NCI-H2196 (cell line): ENCODE measurements around the gene PANK4.
A peak's percentile ranks its signal among the peaks of the same experiment; 100 is the strongest.
"Not testable (repeated sequence)": the region's sequence is repeated elsewhere in the genome, so short reads cannot be mapped to it uniquely, and the experiment has no call there.

Experiments used
- DNase-seq: peaks from one replicate; lab custom pipeline; 2025; ENCODE audit not compliant: unreplicated experiment; lab: John Stamatoyannopoulos, UW

PANK4 gene

DNA sequence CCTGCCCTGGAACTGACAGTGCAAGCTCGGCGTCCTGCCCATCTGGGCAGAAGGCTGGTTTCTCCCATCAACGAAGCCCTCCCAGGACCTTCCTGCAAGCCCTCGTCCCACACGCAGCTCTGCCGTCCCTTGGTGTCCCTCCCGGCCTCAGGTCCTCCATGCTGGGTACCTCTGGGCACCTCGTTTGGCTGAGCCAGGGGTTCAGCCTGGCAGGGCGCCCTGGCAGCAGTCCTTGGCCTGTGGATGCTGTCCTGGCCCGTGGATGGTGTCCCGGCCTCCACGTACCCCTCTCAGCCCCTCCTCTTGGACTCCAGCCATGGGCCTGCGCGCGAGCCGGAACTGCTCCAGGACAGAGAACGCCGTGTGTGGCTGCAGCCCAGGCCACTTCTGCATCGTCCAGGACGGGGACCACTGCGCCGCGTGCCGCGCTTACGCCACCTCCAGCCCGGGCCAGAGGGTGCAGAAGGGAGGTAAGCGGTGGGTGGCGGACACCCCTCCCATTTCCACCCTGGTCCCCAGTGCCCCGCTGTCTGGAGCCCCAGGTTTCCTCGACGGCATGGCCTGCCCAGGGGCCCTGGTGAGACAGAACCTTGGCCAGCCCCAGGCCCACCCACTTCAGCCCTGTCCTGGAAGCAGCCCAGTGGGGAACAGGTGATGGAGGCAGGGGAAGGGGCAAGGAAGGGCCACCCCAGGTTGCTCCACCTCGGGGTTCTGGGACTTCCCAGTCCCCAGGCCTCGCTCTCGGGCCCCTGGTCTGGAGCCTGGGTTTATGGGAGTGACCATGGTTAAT lies 33.3 kb upstream of the PANK4 start:
- no peak for DNase-seq

DNA sequence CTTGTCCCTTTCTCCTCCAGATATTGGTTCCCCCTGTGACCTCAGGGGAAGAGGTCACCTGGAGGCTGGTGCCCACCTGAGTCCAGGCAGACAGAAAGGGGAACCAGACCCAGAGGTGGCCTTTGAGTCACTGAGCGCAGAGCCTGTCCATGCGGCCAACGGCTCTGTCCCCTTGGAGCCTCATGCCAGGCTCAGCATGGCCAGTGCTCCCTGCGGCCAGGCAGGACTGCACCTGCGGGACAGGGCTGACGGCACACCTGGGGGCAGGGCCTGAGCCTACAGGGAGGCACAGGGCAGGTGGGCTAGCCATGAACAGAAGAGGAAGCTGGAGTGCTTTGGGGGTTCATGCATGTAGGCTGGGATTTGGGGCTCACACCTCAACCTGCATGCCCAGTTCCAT lies 32.5 kb upstream of the PANK4 start:
- DNase-seq: no peak

DNA sequence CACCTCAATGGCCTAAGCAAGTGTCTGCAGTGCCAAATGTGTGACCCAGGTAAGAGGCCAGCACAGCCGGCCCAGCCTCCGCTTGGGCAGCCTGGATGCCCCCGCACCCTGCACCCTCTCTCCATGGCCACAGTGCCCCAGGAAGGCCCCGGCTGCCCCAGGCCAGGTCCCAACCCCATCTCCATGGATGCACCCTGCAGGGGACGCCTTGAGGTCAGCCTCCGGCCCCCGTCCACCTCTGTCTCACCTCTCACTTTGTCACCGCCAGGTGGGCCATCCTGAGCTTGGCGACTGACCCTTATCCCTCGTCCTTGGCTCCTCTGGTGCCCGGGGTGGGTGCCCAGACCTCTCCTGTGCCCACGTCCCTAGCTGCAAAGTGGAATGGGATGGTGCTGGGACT lies 32.0 kb upstream of the PANK4 start:
- no peak for DNase-seq

DNA sequence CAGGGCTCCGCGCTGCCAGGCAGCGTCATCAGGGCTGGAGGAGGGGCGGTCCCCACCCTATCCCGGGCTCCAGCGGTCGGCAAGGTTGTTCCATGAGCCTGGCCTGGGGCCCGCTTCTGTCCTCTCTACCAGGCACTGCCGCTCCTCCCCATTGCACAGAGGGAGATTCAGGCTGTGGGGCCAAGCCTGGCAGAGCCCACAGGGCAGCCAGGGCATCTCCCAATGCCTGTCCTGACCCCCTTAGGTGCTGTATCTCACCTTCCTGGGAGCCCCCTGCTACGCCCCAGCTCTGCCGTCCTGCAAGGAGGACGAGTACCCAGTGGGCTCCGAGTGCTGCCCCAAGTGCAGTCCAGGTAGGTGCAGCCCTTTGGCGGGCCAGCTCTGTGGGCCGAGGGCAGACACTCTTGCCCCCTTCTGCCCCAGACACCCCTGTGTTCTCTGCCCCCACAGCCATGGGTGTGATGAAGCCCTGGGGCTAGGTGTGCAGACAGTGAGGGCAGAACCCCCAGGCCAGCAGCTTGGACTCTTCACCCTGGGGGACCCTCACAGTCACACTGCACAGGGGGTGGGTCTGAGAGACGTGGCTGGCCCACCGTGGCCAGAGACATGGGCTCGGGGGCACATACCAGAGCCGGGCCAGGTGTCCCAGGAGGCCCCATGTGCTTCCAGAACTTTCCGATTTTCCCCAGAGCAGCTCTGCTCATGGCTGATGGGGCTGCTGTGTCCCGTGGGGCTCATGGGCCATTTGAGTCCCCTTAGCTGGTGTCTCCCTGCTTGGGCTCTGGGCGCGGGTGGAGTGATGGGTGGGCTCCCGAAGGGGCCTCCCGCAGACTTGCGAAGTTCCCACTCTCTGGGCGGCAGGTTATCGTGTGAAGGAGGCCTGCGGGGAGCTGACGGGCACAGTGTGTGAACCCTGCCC lies 31.3 kb upstream of the PANK4 start:
- DNase-seq: no peak

DNA sequence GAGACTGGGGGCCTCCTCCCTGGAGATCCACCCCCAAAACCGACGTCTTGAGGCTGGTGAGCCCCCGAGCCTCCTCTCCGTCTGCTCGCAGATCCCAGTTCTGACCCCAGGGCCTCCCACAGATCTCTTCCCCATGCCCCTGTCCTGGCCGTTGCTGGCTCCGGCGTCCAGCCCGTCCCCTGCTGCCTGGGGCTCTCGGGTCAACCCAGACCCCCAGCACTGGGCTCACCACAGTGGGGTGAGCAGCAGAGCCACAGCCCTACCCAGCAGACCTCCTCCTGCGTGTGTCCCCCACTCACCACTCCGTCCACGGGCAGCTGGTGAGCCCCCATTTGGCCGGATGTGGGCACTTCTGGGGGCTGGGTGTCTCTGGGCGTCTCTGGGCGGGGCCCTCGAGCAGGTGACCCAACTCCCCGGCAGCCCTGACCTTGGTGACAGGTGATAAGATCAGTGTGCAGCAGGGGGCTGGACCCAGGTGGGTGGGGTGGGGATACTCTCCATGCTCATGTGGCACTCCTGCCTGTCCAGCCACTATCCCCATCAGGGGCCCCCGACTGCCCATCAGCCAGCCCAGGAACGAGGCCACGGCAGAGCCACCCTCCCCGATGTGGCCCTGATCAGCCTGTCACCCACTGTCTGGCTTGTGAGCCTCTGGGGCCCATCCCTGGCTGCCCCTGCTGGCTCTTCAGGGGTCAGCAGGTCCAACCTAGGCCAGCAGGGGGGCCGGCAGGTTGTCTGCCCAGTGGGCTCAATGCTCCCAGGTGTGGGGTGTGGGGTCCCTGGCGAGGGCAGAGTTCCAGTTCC lies 30.5 kb upstream of the PANK4 start:
- no peak for DNase-seq

DNA sequence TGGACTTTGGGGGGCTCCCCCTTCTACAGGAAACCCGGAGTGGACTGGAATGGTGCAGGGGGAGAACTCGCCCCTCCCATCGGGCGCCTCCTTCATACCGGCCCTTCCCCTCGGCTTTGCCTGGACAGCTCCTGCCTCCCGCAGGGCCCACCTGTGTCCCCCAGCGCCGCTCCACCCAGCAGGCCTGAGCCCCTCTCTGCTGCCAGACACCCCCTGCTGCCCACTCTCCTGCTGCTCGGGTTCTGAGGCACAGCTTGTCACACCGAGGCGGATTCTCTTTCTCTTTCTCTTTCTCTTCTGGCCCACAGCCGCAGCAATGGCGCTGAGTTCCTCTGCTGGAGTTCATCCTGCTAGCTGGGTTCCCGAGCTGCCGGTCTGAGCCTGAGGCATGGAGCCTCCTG lies 29.9 kb upstream of the PANK4 start, which contains the start of gene TNFRSF14:
TNFRSF14 (plus strand) TSS at position 95 of the 401 bp plus-strand sequence; CDS start at position 389, 294 bp downstream.
- DNase-seq: peak; percentile 21

DNA sequence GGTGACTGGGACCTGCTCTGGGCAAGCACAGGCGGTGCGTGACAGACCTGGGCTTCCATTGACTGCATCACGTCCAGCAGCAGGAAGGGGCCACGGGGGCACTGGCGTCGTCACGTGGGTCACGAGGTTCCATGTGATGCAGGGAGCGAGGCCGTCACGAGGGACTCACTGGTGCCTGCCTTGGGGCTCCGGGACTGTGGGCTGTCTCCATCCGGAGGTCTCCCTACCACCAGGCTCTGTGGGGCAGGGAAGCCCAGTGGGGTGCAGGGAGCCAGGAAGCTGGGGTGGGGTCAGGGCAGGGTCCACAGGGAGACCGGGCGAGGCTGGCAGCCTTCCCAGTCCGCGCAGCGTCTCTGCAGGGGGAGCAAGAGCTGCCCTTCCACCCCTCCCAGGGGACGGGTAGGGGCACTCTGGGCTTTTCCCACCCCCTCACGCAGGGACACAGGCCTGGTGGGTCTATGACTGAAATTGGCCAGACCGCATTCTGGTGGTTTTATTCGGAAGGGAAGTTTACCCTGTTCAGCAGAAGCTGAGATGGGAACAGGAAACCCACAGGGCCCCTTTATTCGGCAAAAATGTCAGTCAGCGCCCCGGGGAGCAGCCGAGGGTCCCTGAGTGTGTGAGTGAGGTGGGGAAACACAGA lies 29.4 kb upstream of the PANK4 start:
- peak; percentile 39 for DNase-seq

DNA sequence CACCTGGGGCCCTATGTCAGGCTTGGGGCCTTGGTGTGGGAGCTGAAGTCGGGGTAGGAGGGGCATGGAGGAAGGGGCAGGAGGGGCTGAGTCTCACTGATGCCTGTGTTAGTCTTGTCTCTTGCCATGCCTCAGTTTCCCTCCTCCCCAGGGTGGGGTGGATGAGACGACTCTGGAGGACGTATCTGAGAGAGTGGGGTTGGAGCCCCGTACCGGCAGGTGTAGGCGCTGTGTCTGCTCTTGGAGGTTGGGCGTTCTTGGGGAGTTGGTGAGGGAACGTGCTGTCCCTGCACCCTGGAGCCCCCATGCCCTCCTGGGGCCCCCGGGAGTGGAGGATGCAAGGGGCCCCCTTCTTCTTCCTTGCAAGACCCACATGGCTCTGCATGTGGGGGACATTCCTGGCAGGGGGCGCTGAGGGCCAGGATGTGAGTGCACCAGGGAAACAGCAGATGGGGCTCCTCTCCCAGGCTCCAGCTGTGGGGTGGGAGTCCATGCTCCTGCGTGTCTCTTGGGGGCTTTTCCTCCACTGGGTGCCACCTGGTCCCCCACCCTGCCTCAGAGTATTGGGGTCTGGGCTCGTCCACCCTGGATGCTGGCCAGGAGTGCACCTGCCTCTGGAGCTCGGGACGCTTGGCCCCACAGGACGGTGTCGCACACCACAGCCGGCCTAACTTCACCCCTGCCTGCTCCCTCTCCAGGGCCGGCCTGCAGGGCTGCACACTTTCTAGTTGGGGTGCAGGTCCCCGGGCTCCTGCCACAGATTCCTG lies 28.4 kb upstream of the PANK4 start:
- DNase-seq: no peak

DNA sequence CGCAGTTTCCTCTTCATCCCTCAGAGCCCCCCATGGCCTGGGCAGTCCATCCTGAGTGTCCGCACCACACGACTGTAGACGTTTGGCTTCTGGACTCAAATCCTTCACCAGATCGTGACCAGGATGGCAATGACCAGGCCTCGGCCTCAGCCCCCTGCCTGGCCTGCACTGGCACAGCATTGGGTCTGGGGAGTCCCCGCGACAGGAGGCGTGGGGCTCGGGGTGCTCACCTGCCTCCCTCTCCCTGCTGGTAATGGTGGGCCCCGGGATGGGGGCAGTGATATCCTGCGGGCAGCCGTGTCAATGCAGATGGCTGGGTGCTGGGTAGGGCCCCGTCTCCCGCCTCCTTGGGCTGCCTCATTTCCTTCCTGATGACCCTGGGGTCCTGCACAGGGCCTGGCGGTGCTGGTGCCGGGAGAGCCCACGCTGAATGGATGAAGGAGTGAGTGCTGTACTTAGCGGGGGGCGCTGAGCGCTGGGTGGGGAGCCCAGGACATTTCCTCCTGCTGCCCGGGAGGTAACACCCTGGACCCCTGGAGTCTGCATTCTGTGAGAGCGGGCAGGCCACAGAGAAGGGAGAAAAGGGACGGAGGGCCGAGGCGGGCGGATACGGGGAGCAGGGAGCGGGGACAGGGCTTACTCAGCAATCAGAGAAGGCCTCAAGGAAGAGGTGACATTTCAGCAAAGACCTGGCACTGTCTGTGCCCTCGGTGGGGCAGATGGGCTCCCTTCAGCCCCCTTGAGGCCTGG lies 27.6 kb upstream of the PANK4 start:
- DNase-seq: no peak

DNA sequence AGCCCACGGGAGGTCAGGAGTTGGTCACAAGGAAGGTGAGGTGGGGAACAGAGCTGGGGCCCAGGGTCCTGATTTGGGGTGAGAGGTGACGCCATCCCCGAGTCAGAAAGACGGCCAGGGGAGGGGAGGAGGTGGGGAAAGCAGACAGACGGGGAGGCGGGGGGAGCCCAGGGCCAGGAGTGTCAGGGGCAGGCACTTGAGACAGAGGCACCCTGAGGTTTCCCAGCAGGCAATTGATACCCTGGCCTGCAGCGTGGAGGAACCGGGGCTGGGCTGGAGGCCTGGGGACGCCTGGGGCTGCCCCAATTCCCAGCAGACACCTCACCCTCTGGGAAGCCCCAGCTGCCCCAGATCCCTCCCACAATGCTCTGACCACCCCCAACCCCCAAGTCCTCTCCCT lies 26.7 kb upstream of the PANK4 start:
- DNase-seq: not testable (repeated sequence)

DNA sequence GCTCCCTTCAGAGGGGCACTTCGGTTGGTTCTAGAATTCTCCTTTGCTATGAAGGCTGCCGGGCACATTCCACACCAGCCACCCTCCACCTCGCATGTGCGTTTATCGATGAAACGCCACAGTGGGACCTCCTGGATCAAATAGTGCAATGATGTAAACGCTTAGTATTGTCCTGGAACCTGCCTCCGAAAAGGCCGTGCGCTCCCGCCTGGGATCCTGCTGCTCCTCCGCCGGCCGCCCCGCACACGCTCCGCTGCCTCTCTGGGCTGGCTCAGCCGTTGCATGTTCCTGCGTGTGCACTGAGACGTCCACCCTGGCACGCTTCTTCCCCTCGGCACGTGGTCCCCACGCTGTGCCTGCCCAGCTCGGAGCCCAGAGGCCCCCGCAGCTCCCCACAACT lies 25.8 kb upstream of the PANK4 start:
- no peak for DNase-seq

DNA sequence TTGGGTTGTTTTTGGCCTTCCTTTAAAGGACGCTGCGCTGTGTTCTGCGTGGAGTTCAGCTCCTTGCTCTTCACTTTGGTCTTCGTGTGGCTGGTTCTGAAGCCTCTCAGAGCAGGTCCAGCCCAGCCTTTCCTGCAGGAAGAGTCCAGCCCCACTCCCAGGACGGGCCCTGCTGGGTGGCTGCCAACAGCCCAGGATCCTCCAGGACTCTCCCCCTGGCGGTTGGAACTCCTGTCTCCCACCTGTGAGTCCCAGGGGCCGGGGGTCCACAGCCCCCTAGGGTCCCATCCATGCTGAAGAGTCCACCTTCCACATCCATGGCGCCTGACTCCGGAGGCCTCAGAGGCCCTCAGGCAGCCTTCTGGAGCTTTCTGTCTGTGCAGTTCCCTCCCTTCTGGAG lies 25.1 kb upstream of the PANK4 start:
- DNase-seq: not testable (repeated sequence)

DNA sequence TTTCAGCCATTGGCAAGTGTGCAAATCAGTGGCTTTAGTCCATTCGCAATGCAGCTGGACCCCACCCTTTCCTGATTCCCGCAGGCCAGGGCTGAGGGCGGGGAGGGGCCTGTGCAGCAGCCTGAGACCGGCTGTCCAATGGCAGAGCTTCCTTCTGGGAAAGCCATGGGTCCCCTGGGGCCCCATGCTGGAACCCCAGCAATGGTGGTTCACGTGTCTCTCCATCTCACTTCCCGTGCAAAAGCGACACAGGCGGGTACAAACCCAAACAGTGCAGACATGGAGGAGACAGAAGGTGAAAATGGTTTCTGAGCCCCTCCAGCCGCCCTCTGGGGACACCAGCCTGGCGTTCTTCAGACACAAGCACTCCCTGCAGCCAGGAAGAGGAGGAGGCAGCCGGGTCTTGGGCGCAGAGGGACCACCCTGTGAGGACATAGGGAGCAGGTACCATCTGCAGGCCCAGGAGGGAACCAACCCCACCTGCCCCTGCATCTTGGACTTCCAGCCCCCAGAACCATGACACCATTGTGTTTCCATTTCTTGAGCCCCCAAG lies 24.0 kb upstream of the PANK4 start:
- DNase-seq: not testable (repeated sequence)

DNA sequence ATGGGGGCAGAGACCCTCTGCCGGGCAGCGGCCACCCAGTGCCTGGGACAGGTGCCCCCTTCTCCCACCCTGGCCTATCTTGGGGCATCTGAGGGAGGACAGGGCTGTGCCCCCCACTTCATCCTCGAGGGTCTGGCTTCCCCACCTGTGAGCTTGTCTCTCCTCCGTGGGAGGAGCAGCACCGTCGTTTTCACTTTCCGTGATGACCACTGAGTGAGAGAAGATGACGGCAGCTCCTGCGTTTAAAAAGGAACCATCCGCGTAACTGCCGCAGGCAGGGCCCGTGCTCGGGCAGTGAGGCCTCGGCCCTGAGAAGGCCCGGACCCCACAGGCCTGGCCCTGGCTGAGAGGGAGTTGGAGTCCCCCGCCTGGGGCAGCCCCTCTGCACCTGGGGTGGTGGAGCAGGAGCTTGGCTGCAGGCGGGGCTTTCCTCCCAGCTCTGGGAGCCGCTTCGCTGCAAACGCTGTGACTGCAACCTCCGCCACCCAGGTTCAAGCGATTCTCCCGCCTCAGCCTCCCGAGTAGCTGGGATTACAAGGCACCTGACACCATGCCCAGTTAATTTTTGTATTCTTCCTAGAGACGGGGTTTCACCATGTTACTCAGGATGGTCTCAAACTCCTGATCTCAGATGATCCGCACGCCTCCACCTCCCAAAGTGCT lies 23.1 kb upstream of the PANK4 start:
- DNase-seq: not testable (repeated sequence)

DNA sequence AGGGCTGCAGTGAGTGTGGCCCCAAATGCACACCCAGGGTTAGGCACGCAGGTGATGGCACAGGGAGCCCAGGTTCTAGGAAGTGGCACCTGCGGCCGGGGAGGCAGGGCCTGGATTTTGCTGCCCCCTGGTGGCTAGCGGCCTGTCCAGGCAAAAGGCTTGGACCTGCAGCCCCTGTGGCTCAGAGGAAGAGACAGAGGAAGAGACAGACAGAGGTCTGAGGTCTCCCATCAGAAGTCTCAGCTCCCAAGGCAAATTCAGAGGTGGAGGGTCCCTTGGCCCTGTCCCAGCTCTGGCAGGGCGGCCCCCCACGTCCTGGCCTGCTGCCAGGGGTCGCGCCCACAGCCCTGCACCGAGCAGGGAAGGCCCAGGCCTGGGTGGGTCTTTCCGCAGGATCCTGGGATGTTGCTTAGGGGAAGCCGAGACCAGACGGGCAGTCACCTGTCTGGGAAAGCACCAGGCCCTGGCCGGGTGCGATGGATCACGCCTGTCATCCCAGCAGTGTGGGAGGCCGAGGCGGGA lies 21.7 kb upstream of the PANK4 start:
- DNase-seq: peak; percentile 89

DNA sequence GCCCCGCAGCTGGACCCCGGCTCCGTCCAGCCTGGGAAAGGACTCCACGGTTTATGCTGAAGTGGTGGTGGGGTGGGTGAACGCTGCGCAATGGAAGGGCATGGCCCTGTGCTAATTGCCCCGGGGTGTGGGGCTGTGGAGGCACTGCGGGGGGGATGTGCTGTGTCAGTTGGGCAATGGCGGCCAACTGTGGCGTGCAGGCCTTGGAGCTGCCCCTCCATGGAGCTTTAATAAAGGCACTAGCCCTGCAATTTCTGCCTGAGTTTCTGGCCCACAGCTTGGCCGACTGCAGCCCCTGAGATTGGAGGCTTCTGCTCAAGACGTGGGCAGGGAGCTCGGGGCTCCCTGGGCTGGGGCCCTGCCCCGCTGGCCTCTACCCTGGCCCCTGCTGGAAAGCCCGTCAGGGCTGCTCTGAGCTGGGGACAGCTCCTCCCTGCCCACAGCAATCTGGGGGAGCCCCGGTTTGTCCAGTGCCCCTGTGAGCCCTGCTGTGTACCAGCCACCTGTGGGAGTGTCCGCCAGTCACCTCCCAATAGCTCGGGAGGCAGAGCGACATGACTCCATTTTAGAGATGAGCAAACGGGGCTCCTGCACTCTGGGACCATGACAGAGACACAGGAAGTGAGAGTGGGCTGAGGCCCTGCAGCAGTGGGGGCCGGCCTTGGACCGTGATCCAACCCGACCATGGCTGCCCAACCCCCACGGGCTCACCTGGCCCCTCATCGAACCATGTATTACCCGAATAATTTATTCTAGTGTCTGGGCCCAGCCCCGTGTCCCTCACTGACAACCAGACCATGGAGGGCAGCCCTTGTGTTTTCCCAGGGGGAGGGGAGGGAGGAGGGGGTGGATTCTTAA lies 21.0 kb upstream of the PANK4 start:
- DNase-seq: no peak

DNA sequence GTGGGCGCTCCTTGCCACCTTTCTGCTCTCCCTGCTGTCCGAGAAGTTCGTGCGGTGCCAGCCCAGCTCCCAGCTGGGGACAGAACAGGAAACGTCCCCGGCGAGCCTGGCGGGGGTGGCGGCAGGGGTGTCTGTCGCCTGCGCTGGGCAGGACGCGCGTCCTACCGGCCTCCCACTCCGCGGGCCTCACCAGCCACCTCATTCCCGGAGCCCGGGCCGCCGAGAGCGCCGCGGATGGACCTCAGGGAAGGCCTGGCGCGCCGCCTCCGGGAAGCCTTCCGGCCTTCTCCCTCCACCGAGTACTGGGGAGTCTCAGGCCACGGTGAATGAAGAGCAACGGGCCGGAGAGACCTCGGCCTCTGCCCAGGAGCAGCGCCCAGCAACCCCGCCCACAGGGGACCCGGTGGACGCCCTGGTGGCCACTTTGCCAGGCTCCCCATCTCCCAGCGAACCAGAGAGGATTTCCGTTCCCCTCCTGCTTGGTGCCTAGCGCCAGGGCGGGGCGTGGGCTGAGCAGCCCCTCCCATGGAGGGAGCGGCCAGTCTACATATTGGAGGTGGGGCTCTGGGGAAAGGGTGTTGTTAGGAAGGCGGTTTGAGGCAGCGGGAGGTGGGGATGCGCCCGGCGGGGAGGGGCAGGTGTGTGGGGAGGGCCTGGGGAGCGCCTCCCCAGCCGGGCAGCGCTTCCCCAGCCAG lies 20.3 kb upstream of the PANK4 start:
- peak; percentile 96 for DNase-seq
